DMS114 treated with DMSO at 0.1 percent for 48 hours (cell line): ENCODE results near the gene PDCD11.
"Not testable (repeated sequence)": the region's sequence is repeated elsewhere in the genome, so short reads cannot be mapped to it uniquely, and the experiment has no call there.

ENCODE experiments used
- DNase-seq: peaks from one replicate; lab custom pipeline; 2025; ENCODE audit not compliant: unreplicated experiment; lab: John Stamatoyannopoulos, UW

The PDCD11 gene

GRCh38 chr10:103470761-103471653, 74.6 kb downstream of the PDCD11 start:
- DNase-seq: no peak

GRCh38 chr10:103472005-103472404, 75.6 kb downstream of the PDCD11 start:
- no peak for DNase-seq

GRCh38 chr10:103473261-103473671, 76.8 kb downstream of the PDCD11 start:
- DNase-seq: no peak

- no peak for DNase-seq
These were observed 77.7 kb downstream of the PDCD11 start for GRCh38 chr10:103474077-103474476.

- DNase-seq: no peak
These were observed 79.0 kb downstream of the PDCD11 start for GRCh38 chr10:103475437-103475836.

- DNase-seq: no peak
These were observed 79.8 kb downstream of the PDCD11 start for GRCh38 chr10:103476046-103476768.

GRCh38 chr10:103478671-103479070, 82.2 kb downstream of the PDCD11 start:
- DNase-seq: no peak

- no peak for DNase-seq
These were observed 82.7 kb downstream of the PDCD11 start, which contains the start of gene CALHM3 for GRCh38 chr10:103479135-103479534. TSS of gene CALHM3 (minus strand) at chr10:103479240. CDS start at chr10:103479032, 208 bp downstream.

- DNase-seq: no peak
These were observed 84.1 kb downstream of the PDCD11 start for GRCh38 chr10:103480521-103480920.

- peak; percentile 64 for DNase-seq
These were observed 85.6 kb downstream of the PDCD11 start for GRCh38 chr10:103481974-103482531.

- not testable (repeated sequence) for DNase-seq
These were observed 90.4 kb downstream of the PDCD11 start for GRCh38 chr10:103486635-103487409.

- DNase-seq: no peak
These were observed 90.9 kb downstream of the PDCD11 start for GRCh38 chr10:103487410-103487708.

- no peak for DNase-seq
These were observed 94.5 kb downstream of the PDCD11 start for GRCh38 chr10:103490986-103491314.

GRCh38 chr10:103491729-103492364, 95.4 kb downstream of the PDCD11 start:
- DNase-seq: peak; percentile 11

GRCh38 chr10:103492655-103493261, 96.3 kb downstream of the PDCD11 start:
- no peak for DNase-seq

- DNase-seq: no peak
These were observed 97.0 kb downstream of the PDCD11 start, which contains the start of gene NEURL1 for GRCh38 chr10:103493362-103493915. TSS of gene NEURL1 (plus strand) at chr10:103493705. CDS start at chr10:103494388, 683 bp downstream.

GRCh38 chr10:103493916-103494877, 97.8 kb downstream of the PDCD11 start:
- no peak for DNase-seq

- no peak for DNase-seq
These were observed 98.9 kb downstream of the PDCD11 start for GRCh38 chr10:103495321-103495720.
